ENCODE results near the gene TAB3.

DNA sequence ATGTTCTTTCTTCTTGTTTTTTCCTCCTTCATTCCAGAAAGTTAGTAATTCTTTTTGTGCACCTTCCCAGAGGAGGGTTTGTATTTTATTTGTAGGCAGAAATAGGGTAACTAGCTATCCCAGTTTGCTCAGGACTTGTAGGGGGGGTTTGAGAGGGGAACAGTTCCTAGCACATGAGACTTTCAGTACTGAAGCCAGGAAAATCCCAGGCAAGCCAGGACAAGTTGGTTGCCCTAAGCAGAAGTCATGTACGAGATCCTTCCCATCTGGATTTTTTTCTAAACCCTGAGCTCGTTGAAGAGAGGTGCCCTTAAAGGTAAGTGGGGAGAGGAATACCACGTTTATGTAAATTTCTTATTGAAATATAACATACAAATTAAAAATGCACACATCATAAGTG, 15.6 kb upstream of the TAB3 start:
- TF ChIP-seq, protein P1, sequence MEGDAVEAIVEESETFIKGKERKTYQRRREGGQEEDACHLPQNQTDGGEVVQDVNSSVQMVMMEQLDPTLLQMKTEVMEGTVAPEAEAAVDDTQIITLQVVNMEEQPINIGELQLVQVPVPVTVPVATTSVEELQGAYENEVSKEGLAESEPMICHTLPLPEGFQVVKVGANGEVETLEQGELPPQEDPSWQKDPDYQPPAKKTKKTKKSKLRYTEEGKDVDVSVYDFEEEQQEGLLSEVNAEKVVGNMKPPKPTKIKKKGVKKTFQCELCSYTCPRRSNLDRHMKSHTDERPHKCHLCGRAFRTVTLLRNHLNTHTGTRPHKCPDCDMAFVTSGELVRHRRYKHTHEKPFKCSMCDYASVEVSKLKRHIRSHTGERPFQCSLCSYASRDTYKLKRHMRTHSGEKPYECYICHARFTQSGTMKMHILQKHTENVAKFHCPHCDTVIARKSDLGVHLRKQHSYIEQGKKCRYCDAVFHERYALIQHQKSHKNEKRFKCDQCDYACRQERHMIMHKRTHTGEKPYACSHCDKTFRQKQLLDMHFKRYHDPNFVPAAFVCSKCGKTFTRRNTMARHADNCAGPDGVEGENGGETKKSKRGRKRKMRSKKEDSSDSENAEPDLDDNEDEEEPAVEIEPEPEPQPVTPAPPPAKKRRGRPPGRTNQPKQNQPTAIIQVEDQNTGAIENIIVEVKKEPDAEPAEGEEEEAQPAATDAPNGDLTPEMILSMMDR (IDR thresholded peaks at IDR 0.05; ENCODE audit: low read length), result no peak
- TF ChIP-seq EZH2 (optimal IDR thresholded peaks at IDR 0.05; ENCODE audit: low read depth, low read length), result no peak
- TF ChIP-seq EZH2phosphoT487 (IDR thresholded peaks at IDR 0.05; ENCODE audit: low read length), result no peak
